GM12874 (cell line): ENCODE data around the gene MTOR.

Experiments used
- CTCF ChIP-seq: IDR thresholded peaks from 2 replicates; pipeline ENCODE4 v1.5.1; 2011; ENCODE audit warnings: low read depth, mild to moderate bottlenecking, control low read depth, low read length, moderate library complexity; ENCODE audit not compliant: insufficient read depth

MTOR gene

GRCh38 chr1:11156963-11157362, 105.4 kb downstream of the MTOR start:
- TF ChIP-seq CTCF = no peak

GRCh38 chr1:11156441-11156840, 105.9 kb downstream of the MTOR start:
- no peak for TF ChIP-seq CTCF

GRCh38 chr1:11153184-11153583, 109.2 kb downstream of the MTOR start:
- no peak for TF ChIP-seq CTCF

- TF ChIP-seq CTCF = no peak
These were observed 109.6 kb downstream of the MTOR start for GRCh38 chr1:11152755-11153154.

- no peak for TF ChIP-seq CTCF
These were observed 110.3 kb downstream of the MTOR start for GRCh38 chr1:11151826-11152612.

GRCh38 chr1:11151114-11151513, 111.2 kb downstream of the MTOR start:
- TF ChIP-seq CTCF = no peak

GRCh38 chr1:11150326-11150725, 112.0 kb downstream of the MTOR start:
- TF ChIP-seq CTCF = no peak
